Measurements from ENCODE around the gene TFB2M.

Gene TFB2M

GRCh38 chr1:246583056-246583440 is 17.0 kb upstream of the TFB2M start:
- no peak overlapping the region for H3K4me3 ChIP-seq (replicated peaks; ENCODE audit: low read depth, low read length)
- no peak for TF ChIP-seq CTCF (IDR thresholded peaks at IDR 0.05; ENCODE audit: low read length, missing control alignments)

GRCh38 chr1:246582301-246583055 is 16.4 kb upstream of the TFB2M start:
- no peak overlapping the region for H3K4me3 ChIP-seq (replicated peaks; ENCODE audit: low read depth, low read length)
- TF ChIP-seq CTCF (IDR thresholded peaks at IDR 0.05; ENCODE audit: low read length, missing control alignments) = no peak
- no peak for DNase-seq (ENCODE audit: low read depth)

More at GRCh38 chr1:246583056-246583440, 17.0 kb upstream of the TFB2M start:
- no peak for DNase-seq (ENCODE audit: low read depth)

- TF ChIP-seq CTCF (IDR thresholded peaks at IDR 0.05; ENCODE audit: low read length, missing control alignments) = no peak
- no peak overlapping the region for H3K4me3 ChIP-seq (replicated peaks; ENCODE audit: low read depth, low read length)
- DNase-seq (ENCODE audit: low read depth) = no peak
Measured at GRCh38 chr1:246580497-246581370, 14.7 kb upstream of the TFB2M start.

- no peak for DNase-seq (ENCODE audit: low read depth)
- peak overlapping the region; percentile 19 for H3K4me3 ChIP-seq (replicated peaks; ENCODE audit: low read depth, low read length)
- TF ChIP-seq CTCF (IDR thresholded peaks at IDR 0.05; ENCODE audit: low read length, missing control alignments) = no peak
Measured at GRCh38 chr1:246579818-246580217, 13.8 kb upstream of the TFB2M start.

GRCh38 chr1:246577720-246578106 is 11.7 kb upstream of the TFB2M start:
- no peak for TF ChIP-seq CTCF (IDR thresholded peaks at IDR 0.05; ENCODE audit: low read length, missing control alignments)
- no peak overlapping the region for H3K4me3 ChIP-seq (replicated peaks; ENCODE audit: low read depth, low read length)
- DNase-seq (ENCODE audit: low read depth) = no peak

GRCh38 chr1:246577082-246577719 is 11.1 kb upstream of the TFB2M start:
- DNase-seq (ENCODE audit: low read depth) = no peak
- H3K4me3 ChIP-seq (replicated peaks; ENCODE audit: low read depth, low read length) = no peak overlapping the region
- TF ChIP-seq CTCF (IDR thresholded peaks at IDR 0.05; ENCODE audit: low read length, missing control alignments) = no peak
